Neural cell (in vitro differentiated cells): Measurements from ENCODE around the gene SEPTIN6. TPM values are rescaled to one million over a fixed set of nuclear protein-coding genes. Genes with fewer than 3 reads are reported as not detected.

Source experiments
- H2AFZ ChIP-seq: fragments of 200-600, 300-800 bp; sonication (generic), shearing (Covaris generic); 2 replicates; pipeline ENCODE4 v1.6.0; 2014; ENCODE audit warnings: low read depth, mild to moderate bottlenecking, antibody characterized with exemption, low read length, moderate library complexity
- H3F3A ChIP-seq: fragments of 200-600 bp; shearing (Covaris generic); 2 replicates; pipeline ENCODE4 v1.6.1; 2016; ENCODE audit warnings: mild to moderate bottlenecking, moderate library complexity, mixed read lengths, antibody characterized with exemption, low read length; ENCODE audit not compliant: insufficient read depth, poor library complexity, severe bottlenecking
- H3K27ac ChIP-seq: fragments of 200-600, 300-800 bp; sonication (generic), shearing (Covaris generic); 2 replicates; pipeline ENCODE4 v1.5.1; 2014; ENCODE audit warnings: mild to moderate bottlenecking, low read length, moderate library complexity
- H3K27me3 ChIP-seq: fragments of 300-800, 200-600 bp; sonication (generic), shearing (Covaris generic); 2 replicates; pipeline ENCODE4 v1.6.0; 2014; ENCODE audit warnings: mild to moderate bottlenecking, low read depth, low read length, moderate library complexity; ENCODE audit not compliant: insufficient read depth
- H3K36me3 ChIP-seq: fragments of 300-800, 200-600 bp; sonication (generic), shearing (Covaris generic); 2 replicates; pipeline ENCODE4 v1.5.1; 2014; ENCODE audit warnings: mild to moderate bottlenecking, antibody characterized with exemption, low read length, moderate library complexity; ENCODE audit not compliant: insufficient read depth
- H3K4me2 ChIP-seq: fragments of 300-800, 200-600 bp; sonication (generic), shearing (Covaris generic); 2 replicates; pipeline ENCODE4 v1.6.0; 2014; ENCODE audit warnings: mild to moderate bottlenecking, low read length
- H3K4me3 ChIP-seq: fragments of 300-800, 200-600 bp; sonication (generic), shearing (Covaris generic); 2 replicates; pipeline ENCODE4 v1.5.1; 2014; ENCODE audit warnings: mild to moderate bottlenecking, low read length, moderate library complexity
- H3K79me2 ChIP-seq: fragments of 200-600 bp; shearing (Covaris generic); replicated peaks from 2 replicates; pipeline ENCODE4 v1.6.0; 2014; ENCODE audit warnings: mild to moderate bottlenecking, low read length, moderate library complexity; ENCODE audit not compliant: insufficient read depth
- H3K9ac ChIP-seq: fragments of 300-800, 200-600 bp; sonication (generic), shearing (Covaris generic); 2 replicates; pipeline ENCODE4 v1.6.1; 2016; ENCODE audit warnings: mild to moderate bottlenecking, low read length, mixed read lengths
- H3K9me2 ChIP-seq: fragments of 200-600 bp; shearing (Covaris generic); 2 replicates; pipeline ENCODE4 v1.6.1; 2016; ENCODE audit warnings: mild to moderate bottlenecking, low read length, mixed read lengths; ENCODE audit not compliant: insufficient read depth
- H3K9me3 ChIP-seq: fragments of 200-600, 300-800 bp; sonication (generic), shearing (Covaris generic); 2 replicates; pipeline ENCODE4 v1.6.1; 2016; ENCODE audit warnings: mild to moderate bottlenecking, mixed run types, low read length, moderate library complexity, mixed read lengths
- H4K20me1 ChIP-seq: fragments of 200-600 bp; shearing (Covaris generic); 2 replicates; pipeline ENCODE4 v1.6.1; 2016; ENCODE audit warnings: mild to moderate bottlenecking, mixed run types; ENCODE audit not compliant: insufficient read depth
- CTCF ChIP-seq: fragments of 450-650 bp; IDR thresholded peaks from 2 replicates; pipeline ENCODE4 v1.5.1; 2014; ENCODE audit warnings: antibody characterized with exemption, mild to moderate bottlenecking, moderate library complexity; ENCODE audit not compliant: poor library complexity, severe bottlenecking
- EP300 ChIP-seq: fragments of 450-650 bp; conservative IDR thresholded peaks from 2 replicates; pipeline ENCODE4 v1.6.1; 2014; ENCODE audit warnings: antibody characterized with exemption, mild to moderate bottlenecking, moderate library complexity; ENCODE audit not compliant: poor library complexity, severe bottlenecking
- EZH2 ChIP-seq: fragments of 200-600, 300-800 bp; shearing (Covaris generic), sonication (generic); IDR thresholded peaks from 2 replicates; pipeline ENCODE4 v1.6.1; 2014; ENCODE audit warnings: antibody characterized with exemption, low read length, borderline replicate concordance, mild to moderate bottlenecking; ENCODE audit not compliant: insufficient read depth, poor library complexity, severe bottlenecking
- MXI1 ChIP-seq: fragments of 450-650 bp; conservative IDR thresholded peaks from 2 replicates; pipeline ENCODE4 v1.6.1; 2014; ENCODE audit warnings: antibody characterized with exemption, mild to moderate bottlenecking; ENCODE audit not compliant: poor library complexity, severe bottlenecking
- POLR2AphosphoS5 ChIP-seq: IDR thresholded peaks from 2 replicates; pipeline ENCODE4 v1.6.1; 2012
- RAD21 ChIP-seq: fragments of 450-650 bp; conservative IDR thresholded peaks from 2 replicates; pipeline ENCODE4 v1.6.1; 2014; ENCODE audit warnings: antibody characterized with exemption, mild to moderate bottlenecking, moderate library complexity
- REST ChIP-seq: IDR thresholded peaks from 2 replicates; pipeline ENCODE4 v1.6.1; 2012; ENCODE audit warnings: borderline replicate concordance
- SMC3 ChIP-seq: fragments of 450-650 bp; conservative IDR thresholded peaks from 2 replicates; pipeline ENCODE4 v1.6.1; 2014; ENCODE audit warnings: antibody characterized with exemption, mild to moderate bottlenecking, moderate library complexity; ENCODE audit not compliant: poor library complexity
- TAF1 ChIP-seq: IDR thresholded peaks from 2 replicates; pipeline ENCODE4 v1.6.1; 2012; ENCODE audit warnings: low read depth
- polyA plus RNA-seq: library from polyadenylated mRNA; depleted of rRNA; stranded (reverse); fragments of >200 nt; gene quantifications from 2 replicates; pipeline ENCODE4 v1.2.3, GENCODE V29; 2014

Gene SEPTIN6
- polyA plus RNA-seq, 1 donor from 2014 or later, result 155 TPM

- no peak for TF ChIP-seq TAF1
- no peak for TF ChIP-seq CTCF
- no peak overlapping the region for H3K9ac ChIP-seq
- H3K4me3 ChIP-seq, result no peak overlapping the region
- no peaks in the 10 kb centered on the region for H3K9me2 ChIP-seq
- no peak overlapping the region for H2AFZ ChIP-seq
- no peaks in the 10 kb centered on the region for H3K36me3 ChIP-seq
- no peaks in the 10 kb centered on the region for H3K9me3 ChIP-seq
- no peak overlapping the region for H3K27ac ChIP-seq
- H4K20me1 ChIP-seq, result no peaks in the 10 kb centered on the region
- H3F3A ChIP-seq, result no peaks in the 10 kb centered on the region
- H3K79me2 ChIP-seq, result no peaks in the 10 kb centered on the region
- no peak overlapping the region for H3K4me2 ChIP-seq
- no peaks in the 10 kb centered on the region for H3K27me3 ChIP-seq
Measured at GRCh38 chrX:119721926-119722325, 29.0 kb upstream of the SEPTIN6 start.

DNA sequence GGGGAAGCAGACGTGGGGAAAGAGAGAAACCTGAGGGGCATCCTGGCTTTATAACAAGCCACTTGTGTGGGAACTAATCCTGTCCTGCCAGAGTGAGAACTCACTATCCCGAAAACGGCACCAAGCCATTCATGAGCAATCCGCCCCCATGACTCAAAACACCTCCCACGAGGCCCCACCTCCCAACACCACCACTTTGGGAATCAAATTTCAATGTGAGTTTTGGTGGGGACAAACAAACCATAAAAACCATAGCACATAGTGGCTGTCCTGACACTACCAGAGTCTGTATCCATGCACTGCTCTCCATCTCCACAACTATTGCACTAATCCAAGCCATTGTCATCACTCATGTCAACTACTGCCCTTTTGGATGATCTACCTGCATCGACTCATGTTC, 28.5 kb upstream of the SEPTIN6 start:
- no peak for TF ChIP-seq RAD21
- TF ChIP-seq SMC3, result no peak
- no peak for TF ChIP-seq MXI1
- TF ChIP-seq REST, result no peak
- no peak for TF ChIP-seq EZH2
- no peak for TF ChIP-seq TAF1
- no peak for TF ChIP-seq EP300
- TF ChIP-seq CTCF, result no peak
- TF ChIP-seq POLR2AphosphoS5, result no peak

More for the DNA sequence above, 28.5 kb upstream of the SEPTIN6 start:
- H3K9ac ChIP-seq, result no peak overlapping the region
- no peaks in the 10 kb centered on the region for H3K79me2 ChIP-seq
- no peaks in the 10 kb centered on the region for H3F3A ChIP-seq
- H3K4me2 ChIP-seq, result no peak overlapping the region
- H3K27ac ChIP-seq, result no peak overlapping the region
- no peaks in the 10 kb centered on the region for H3K36me3 ChIP-seq
- H4K20me1 ChIP-seq, result no peaks in the 10 kb centered on the region
- no peaks in the 10 kb centered on the region for H3K27me3 ChIP-seq
- H2AFZ ChIP-seq, result no peak overlapping the region
- no peaks in the 10 kb centered on the region for H3K9me3 ChIP-seq
- no peak overlapping the region for H3K4me3 ChIP-seq
- H3K9me2 ChIP-seq, result no peaks in the 10 kb centered on the region
